GM04503 (cell line): Measurements from ENCODE around the gene CORIN.
"Not testable (repeated sequence)": the region's sequence is repeated elsewhere in the genome, so short reads cannot be mapped to it uniquely, and the experiment has no call there.

Experiments
- DNase-seq: peaks from one replicate; pipeline ENCODE4 v3.0.0-alpha.2; 2012; ENCODE audit warnings: low read depth

CORIN gene

DNA sequence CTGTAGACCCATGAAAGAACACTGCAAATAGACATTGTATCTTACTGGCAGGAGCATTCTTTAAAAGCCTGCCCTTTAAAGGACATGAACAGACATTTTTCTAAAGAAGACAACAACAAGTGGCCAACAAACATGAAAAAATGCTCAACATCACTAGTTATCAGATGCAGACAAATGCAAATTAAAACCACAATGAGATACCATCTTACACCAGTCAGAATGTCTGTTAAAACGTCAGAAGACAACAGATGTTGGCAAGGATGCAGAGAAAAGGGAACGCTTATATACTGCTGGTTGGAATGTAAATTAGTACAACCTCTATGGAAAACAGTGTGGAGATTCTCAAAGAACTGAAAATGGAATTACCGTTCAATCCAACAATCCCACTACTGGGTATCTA lies 275.6 kb downstream of the CORIN start:
- no peak for DNase-seq

DNA sequence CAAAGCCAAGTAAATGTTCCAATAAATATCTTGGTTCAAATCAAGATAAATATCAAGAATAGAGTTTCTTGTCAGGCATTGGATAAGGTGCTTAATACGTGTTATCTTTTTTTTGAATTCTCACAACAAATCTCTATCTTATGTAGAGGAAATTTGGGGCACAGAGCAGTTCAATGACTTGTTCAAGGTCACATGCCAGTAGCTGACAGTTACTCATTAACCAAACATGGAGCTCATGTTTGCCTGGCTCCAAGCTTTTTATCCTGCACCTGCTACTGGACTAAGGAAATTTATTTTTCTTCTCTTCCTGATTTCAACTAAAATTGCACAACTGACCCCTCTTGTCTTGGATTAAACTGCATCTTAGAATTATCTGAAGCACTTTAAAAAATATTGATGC lies 276.5 kb downstream of the CORIN start:
- no peak for DNase-seq

DNA sequence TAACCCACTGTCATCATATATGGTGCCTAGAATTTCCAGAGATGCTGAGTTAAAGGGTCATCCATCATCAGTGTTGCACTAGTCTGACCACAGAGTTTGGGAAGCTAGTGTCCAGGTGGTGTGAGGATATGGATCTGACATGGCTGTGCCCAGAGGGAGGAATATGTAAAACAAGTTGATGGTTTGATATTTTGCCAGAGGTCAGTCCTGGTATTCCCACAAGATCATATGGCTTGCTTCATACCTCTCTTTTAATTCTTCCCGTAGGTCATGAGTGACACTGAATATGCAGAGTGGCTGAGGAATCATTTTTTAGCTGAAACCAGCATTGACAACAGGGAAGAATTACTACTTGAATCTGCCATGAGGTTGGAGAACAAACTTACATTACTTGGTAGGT lies 277.2 kb downstream of the CORIN start:
- no peak for DNase-seq

DNA sequence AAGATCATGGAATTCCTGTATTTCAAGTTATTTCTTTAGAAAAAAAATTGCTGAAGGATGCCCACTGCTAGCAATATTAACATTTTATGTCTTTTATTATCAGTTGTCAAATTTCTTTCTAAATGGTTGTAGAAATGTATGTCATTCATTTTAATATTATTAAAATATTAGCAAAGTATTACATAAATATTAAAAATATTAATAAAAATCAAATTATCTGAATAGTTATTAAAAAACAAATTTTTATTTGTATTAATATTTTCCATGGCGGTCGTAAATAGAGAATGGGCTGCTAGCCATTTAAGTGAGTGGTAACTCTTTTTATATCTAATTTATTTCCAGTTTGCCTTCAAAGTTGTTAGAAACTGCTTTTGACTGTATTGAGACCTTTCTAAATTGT lies 280.6 kb downstream of the CORIN start:
- no peak for DNase-seq

DNA sequence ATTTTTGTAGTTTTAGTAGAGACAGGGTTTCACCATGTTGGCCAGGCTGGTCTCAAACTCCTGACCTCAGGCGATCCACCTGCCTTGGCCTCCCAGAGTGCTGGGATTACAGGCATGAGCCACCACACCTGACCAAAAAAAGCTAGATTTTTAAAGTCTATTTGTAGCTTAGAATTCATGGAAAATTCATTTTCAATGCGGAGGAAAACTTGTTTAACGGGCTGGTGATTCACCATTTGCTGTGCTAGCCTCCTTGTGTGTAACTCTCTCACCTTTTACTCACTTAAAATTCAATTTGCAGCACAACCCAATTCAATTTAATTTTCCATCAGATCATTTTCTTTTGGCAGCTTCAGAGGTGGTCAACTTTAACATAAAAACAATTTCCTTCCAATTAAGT lies 281.9 kb downstream of the CORIN start:
- DNase-seq, result not testable (repeated sequence)

- DNase-seq, result no peak
These were observed 284.3 kb downstream of the CORIN start for GRCh38 chr4:47553329-47554125.

- DNase-seq, result no peak
These were observed 286.2 kb downstream of the CORIN start for GRCh38 chr4:47551682-47552081.

DNA sequence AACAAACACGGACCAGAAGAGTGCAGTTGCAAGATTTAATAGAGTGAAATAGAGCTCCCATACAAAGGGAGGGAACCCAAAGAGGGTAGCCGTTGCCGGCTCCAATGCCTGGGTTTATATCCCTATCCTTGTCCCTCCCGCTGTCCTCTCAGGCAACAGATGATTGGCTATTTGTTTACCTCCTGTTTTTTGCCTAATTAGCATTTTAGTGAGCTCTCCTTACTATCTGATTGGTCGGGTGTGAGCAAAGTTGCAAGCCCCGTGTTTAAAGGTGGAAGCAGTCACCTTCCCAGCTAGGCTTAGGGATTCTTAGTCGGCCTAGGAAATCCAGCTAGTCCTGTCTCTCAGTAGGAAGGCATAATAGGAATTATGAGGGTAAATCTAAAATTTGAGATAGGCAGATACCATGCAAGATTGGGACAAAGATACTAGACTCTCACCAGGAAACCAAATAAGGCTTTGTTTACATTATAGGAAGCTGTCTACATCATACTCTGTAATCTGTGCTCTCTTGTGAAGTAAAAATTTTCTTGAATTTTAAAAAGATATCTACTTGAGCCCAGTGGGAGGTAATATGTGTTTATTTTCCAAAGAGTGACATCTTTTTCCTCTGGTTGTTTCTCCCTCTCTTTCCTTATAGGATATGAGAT lies 286.8 kb downstream of the CORIN start:
- no peak for DNase-seq

DNA sequence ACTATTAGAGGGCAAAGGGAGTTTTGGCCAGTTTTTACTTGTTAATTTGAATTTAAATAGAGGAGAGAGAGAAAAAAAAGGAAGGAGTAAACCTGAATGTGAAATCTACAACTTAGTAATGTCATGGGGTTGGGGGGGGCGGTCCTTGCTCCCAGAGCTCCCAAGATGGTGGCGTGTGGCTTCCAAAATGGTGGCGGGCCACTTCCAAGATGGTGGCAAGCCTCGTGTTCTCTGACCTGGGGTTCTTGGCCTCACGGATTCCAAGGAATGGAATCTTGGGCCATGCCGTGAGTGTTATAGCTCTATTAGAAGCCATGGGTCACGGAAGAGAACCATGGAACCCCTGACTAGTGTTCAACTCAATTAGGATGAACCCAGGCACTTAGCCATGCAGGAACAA lies 287.5 kb downstream of the CORIN start:
- DNase-seq, result not testable (repeated sequence)
